ENCODE data around the gene RXRB.

- TF ChIP-seq CTCF (IDR thresholded peaks at IDR 0.05) (peak; percentile 85), POLR2AphosphoS5 (IDR thresholded peaks at IDR 0.05; ENCODE audit: low read depth, low read length) (no peak), NRF1 (IDR thresholded peaks at IDR 0.05; ENCODE audit: low read depth, low read length) (no peak), YY1 (IDR thresholded peaks at IDR 0.05; ENCODE audit: low read depth) (no peak), FOXM1 (IDR thresholded peaks at IDR 0.05; ENCODE audit: low read depth) (no peak), RFX5 (IDR thresholded peaks at IDR 0.05; ENCODE audit: low read length) (no peak), EP300 (IDR thresholded peaks at IDR 0.05; ENCODE audit: borderline replicate concordance in 1 of 2, low read depth in 1 of 2, low read length in 1 of 2) (no peak), USF1 (IDR thresholded peaks at IDR 0.05; ENCODE audit: borderline replicate concordance, low read depth) (no peak), RAD21 (IDR thresholded peaks at IDR 0.05; ENCODE audit: low read length) (peak; percentile 68), GABPA (IDR thresholded peaks at IDR 0.05; ENCODE audit: low read depth) (no peak), JUND (IDR thresholded peaks at IDR 0.05) (no peak), PBX3 (IDR thresholded peaks at IDR 0.05) (no peak)
Observed at GRCh38 chr6:33161354-33162331, 38.8 kb downstream of the RXRB start.

All from SK-N-SH (cell line).